K562 (cell line): ENCODE data around the gene DNAJB1. TPM values are rescaled to one million over a fixed set of nuclear protein-coding genes. Genes with fewer than 3 reads are reported as not detected.
A peak's percentile ranks its signal among the peaks of the same experiment; 100 is the strongest.

ENCODE experiments used
- ESRRB ChIP-seq: fragments of 250-450 bp; sonication (Bioruptor Pico); IDR thresholded peaks from 2 replicates; pipeline ENCODE4 v1.5.0; 2020; ENCODE audit warnings: mild to moderate bottlenecking, moderate library complexity, borderline replicate concordance
- GTF2F1 ChIP-seq: IDR thresholded peaks from 2 replicates; pipeline ENCODE4 v1.6.1; 2011; ENCODE audit warnings: low read depth, low read length, improper control_type of control experiment
- MXI1 ChIP-seq: IDR thresholded peaks from 2 replicates; pipeline ENCODE4 v1.6.1; 2011; ENCODE audit warnings: low read depth, mild to moderate bottlenecking, improper control_type of control experiment, low read length
- NEUROD1 ChIP-seq: fragments of 150-350 bp; IDR thresholded peaks from 2 replicates; pipeline ENCODE4 v1.6.1; 2014; ENCODE audit warnings: borderline replicate concordance, low read length, low read depth; ENCODE audit not compliant: partially characterized antibody
- NFIX ChIP-seq: fragments of 250-450 bp; sonication (Bioruptor Pico); IDR thresholded peaks from 2 replicates; pipeline ENCODE4 v1.4.0; 2020; ENCODE audit warnings: low read depth, mild to moderate bottlenecking, moderate library complexity
- PML ChIP-seq: IDR thresholded peaks from 2 replicates; pipeline ENCODE4 v1.6.1; 2012; ENCODE audit warnings: low read length, inconsistent platforms
- POLR2H ChIP-seq: IDR thresholded peaks from 2 replicates; pipeline ENCODE4 v1.6.1; 2016; ENCODE audit warnings: missing genetic modification characterization, low read depth, mild to moderate bottlenecking, control low read depth, missing compliant biosample characterization, moderate library complexity
- PYGO2 ChIP-seq: fragments of 450-650 bp; IDR thresholded peaks from 2 replicates; pipeline ENCODE4 v1.6.1; 2016; ENCODE audit warnings: mild to moderate bottlenecking, missing genetic modification characterization, moderate library complexity, missing compliant biosample characterization
- TCF3 ChIP-seq: sonication (generic); formaldehyde crosslinking; IDR thresholded peaks from 2 replicates; pipeline ENCODE4 v1.4.0; 2020; ENCODE audit warnings: mild to moderate bottlenecking, missing genetic modification reagents
- U2AF1 ChIP-seq: fragments of 200-400 bp; formaldehyde crosslinking; optimal IDR thresholded peaks from 2 replicates; pipeline ENCODE3; 2017; ENCODE audit warnings: mild to moderate bottlenecking, low read depth, low read length, moderate library complexity
- polyA plus RNA-seq, 8 experiments: library from polyadenylated mRNA; depleted of rRNA in 4 of 8; stranded (reverse) in 5 of 8; unstranded in 3 of 8; fragments of >200 nt; fragmentation: Nextera tagmentation in 2 of 8; fragmentation: Illumina TruSeq in 1 of 8; extraction: Ambion mirVana in 2 of 8; extraction: Trizol in 1 of 8; gene quantifications; 2 replicates each; pipeline versions ENCODE4 v1.2.1 to v1.2.3, GENCODE V29; 2011 to 2014; ENCODE audit warnings: inconsistent platforms in 1 of 8, missing spikeins in 1 of 8
- total RNA-seq, 7 experiments: library from RNA; depleted of rRNA in 6 of 7; stranded (reverse); fragments of >200 nt in 6 of 7; fragmentation: Illumina TruSeq in 2 of 7; extraction: Trizol in 2 of 7; gene quantifications; 2 replicates each; pipeline versions ENCODE4 v1.2.1 to v1.2.3, GENCODE V29; 2011 to 2021; ENCODE audit warnings: low replicate concordance in 1 of 7
- TF ChIP-seq, protein P1 (sequence below): fragments of 450-650 bp; IDR thresholded peaks from 2 replicates; pipeline ENCODE4 v1.6.1; 2018; ENCODE audit warnings: mild to moderate bottlenecking, low read depth; ENCODE audit not compliant: partially characterized antibody
- TF ChIP-seq, protein P2 (sequence below): sonication (generic); formaldehyde crosslinking; IDR thresholded peaks from 2 replicates; pipeline ENCODE4 v1.8.1; 2023; ENCODE audit warnings: mild to moderate bottlenecking, missing genetic modification reagents
- TF ChIP-seq, protein P3 (sequence below): IDR thresholded peaks from 2 replicates; pipeline ENCODE4 v1.6.1; 2014; ENCODE audit warnings: antibody characterized with exemption
- TF ChIP-seq, protein P4 (sequence below): fragments of 250-450 bp; sonication (Bioruptor Pico); IDR thresholded peaks from 2 replicates; pipeline ENCODE4 v1.8.0; 2022; ENCODE audit warnings: inconsistent platforms, mild to moderate bottlenecking, moderate library complexity, borderline replicate concordance
- TF ChIP-seq, protein P5 (sequence below): sonication (generic); formaldehyde crosslinking; IDR thresholded peaks from 2 replicates; pipeline ENCODE4 v1.9.0; 2022; ENCODE audit warnings: mild to moderate bottlenecking, missing genetic modification reagents
- TF ChIP-seq, protein P6 (sequence below): fragments of 250-450 bp; sonication (Bioruptor Pico); IDR thresholded peaks from 2 replicates; pipeline ENCODE4 v1.5.0; 2022; ENCODE audit warnings: mild to moderate bottlenecking

Gene DNAJB1
- total and polyA plus RNA-seq, 9 of the 15 experiments (the other 6 are each of a cell fraction or from before 2014, with no cell fraction given) = 13.2 to 113 (median 62.1) TPM

DNA sequence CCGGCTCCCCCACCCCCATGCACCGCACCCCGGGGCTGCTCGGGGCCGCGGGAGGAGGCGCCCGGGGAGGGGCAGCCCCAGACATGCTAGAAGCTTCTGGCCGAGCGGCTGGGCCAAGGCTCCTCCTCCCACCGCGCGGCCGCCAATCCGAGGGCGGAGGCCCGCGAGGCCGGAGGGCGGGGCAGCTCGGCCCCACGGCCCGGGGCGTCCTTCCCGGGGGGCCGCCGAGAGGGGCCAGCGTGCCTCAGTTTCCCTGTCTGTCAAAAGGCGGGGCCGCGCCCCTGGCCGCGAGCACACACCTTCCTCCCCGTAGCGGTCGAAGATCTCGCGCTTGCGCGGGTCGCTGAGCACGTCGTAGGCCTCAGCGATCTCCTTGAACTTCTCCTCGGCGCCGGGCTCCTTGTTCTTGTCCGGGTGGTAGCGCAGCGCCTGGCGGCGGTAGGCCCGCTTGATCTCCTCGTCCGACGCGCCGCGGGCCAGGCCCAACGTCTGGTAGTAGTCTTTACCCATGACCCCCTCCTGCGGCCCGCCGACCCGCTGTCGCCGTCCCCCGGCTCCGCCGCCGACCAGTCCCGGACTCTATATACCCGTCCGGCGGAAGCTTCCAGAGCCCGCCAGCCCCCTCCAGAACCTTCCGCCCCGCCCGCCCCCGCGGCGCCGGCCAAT lies at the start of gene DNAJB1 (continued):
- TF ChIP-seq, protein P1, sequence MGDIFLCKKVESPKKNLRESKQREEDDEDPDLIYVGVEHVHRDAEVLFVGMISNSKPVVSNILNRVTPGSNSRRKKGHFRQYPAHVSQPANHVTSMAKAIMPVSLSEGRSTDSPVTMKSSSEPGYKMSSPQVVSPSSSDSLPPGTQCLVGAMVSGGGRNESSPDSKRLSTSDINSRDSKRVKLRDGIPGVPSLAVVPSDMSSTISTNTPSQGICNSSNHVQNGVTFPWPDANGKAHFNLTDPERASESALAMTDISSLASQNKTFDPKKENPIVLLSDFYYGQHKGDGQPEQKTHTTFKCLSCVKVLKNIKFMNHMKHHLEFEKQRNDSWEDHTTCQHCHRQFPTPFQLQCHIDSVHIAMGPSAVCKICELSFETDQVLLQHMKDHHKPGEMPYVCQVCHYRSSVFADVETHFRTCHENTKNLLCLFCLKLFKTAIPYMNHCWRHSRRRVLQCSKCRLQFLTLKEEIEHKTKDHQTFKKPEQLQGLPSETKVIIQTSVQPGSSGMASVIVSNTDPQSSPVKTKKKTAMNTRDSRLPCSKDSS = no peak
- no peak for TF ChIP-seq MXI1
- TF ChIP-seq U2AF1 = peak; percentile 95
- no peak for TF ChIP-seq PYGO2 (tag)
- no peak for TF ChIP-seq NEUROD1
- TF ChIP-seq NFIX (CRISPR knock-in tag) = no peak
- TF ChIP-seq, protein P2, sequence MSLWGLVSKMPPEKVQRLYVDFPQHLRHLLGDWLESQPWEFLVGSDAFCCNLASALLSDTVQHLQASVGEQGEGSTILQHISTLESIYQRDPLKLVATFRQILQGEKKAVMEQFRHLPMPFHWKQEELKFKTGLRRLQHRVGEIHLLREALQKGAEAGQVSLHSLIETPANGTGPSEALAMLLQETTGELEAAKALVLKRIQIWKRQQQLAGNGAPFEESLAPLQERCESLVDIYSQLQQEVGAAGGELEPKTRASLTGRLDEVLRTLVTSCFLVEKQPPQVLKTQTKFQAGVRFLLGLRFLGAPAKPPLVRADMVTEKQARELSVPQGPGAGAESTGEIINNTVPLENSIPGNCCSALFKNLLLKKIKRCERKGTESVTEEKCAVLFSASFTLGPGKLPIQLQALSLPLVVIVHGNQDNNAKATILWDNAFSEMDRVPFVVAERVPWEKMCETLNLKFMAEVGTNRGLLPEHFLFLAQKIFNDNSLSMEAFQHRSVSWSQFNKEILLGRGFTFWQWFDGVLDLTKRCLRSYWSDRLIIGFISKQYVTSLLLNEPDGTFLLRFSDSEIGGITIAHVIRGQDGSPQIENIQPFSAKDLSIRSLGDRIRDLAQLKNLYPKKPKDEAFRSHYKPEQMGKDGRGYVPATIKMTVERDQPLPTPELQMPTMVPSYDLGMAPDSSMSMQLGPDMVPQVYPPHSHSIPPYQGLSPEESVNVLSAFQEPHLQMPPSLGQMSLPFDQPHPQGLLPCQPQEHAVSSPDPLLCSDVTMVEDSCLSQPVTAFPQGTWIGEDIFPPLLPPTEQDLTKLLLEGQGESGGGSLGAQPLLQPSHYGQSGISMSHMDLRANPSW (CRISPR knock-in tag) = no peak
- TF ChIP-seq, protein P3, sequence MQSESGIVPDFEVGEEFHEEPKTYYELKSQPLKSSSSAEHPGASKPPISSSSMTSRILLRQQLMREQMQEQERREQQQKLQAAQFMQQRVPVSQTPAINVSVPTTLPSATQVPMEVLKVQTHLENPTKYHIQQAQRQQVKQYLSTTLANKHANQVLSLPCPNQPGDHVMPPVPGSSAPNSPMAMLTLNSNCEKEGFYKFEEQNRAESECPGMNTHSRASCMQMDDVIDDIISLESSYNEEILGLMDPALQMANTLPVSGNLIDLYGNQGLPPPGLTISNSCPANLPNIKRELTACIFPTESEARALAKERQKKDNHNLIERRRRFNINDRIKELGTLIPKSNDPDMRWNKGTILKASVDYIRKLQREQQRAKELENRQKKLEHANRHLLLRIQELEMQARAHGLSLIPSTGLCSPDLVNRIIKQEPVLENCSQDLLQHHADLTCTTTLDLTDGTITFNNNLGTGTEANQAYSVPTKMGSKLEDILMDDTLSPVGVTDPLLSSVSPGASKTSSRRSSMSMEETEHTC = no peak
- TF ChIP-seq, protein P4, sequence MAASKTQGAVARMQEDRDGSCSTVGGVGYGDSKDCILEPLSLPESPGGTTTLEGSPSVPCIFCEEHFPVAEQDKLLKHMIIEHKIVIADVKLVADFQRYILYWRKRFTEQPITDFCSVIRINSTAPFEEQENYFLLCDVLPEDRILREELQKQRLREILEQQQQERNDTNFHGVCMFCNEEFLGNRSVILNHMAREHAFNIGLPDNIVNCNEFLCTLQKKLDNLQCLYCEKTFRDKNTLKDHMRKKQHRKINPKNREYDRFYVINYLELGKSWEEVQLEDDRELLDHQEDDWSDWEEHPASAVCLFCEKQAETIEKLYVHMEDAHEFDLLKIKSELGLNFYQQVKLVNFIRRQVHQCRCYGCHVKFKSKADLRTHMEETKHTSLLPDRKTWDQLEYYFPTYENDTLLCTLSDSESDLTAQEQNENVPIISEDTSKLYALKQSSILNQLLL (CRISPR knock-in tag) = no peak
- TF ChIP-seq, protein P5, sequence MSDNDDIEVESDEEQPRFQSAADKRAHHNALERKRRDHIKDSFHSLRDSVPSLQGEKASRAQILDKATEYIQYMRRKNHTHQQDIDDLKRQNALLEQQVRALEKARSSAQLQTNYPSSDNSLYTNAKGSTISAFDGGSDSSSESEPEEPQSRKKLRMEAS (CRISPR knock-in tag) = no peak
- TF ChIP-seq, protein P6, sequence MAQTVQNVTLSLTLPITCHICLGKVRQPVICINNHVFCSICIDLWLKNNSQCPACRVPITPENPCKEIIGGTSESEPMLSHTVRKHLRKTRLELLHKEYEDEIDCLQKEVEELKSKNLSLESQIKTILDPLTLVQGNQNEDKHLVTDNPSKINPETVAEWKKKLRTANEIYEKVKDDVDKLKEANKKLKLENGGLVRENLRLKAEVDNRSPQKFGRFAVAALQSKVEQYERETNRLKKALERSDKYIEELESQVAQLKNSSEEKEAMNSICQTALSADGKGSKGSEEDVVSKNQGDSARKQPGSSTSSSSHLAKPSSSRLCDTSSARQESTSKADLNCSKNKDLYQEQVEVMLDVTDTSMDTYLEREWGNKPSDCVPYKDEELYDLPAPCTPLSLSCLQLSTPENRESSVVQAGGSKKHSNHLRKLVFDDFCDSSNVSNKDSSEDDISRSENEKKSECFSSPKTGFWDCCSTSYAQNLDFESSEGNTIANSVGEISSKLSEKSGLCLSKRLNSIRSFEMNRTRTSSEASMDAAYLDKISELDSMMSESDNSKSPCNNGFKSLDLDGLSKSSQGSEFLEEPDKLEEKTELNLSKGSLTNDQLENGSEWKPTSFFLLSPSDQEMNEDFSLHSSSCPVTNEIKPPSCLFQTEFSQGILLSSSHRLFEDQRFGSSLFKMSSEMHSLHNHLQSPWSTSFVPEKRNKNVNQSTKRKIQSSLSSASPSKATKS (CRISPR knock-in tag) = no peak
- peak; percentile 90 for TF ChIP-seq GTF2F1
- peak; percentile 82 for TF ChIP-seq PML
- TF ChIP-seq POLR2H (tag) = peak; percentile 97
- no peak for TF ChIP-seq ESRRB (CRISPR knock-in tag)
- TF ChIP-seq TCF3 (CRISPR knock-in tag) = no peak
